Muscle of back (tissue), 11 donors: ENCODE results near the gene TBC1D32. TPM values are rescaled to one million over a fixed set of nuclear protein-coding genes. Genes with fewer than 3 reads are reported as not detected.
"Not testable (repeated sequence)": the region's sequence is repeated elsewhere in the genome, so short reads cannot be mapped to it uniquely, and the experiment has no call there.

Experiments
- DNase-seq, 3 donors: peaks; one replicate each; pipeline versions ENCODE4 v3.0.0 to v3.0.0-alpha.2; 2013
- polyA plus RNA-seq, 10 donors: library from polyadenylated mRNA; unstranded; fragments of 120-200 nt; gene quantifications; one replicate each; pipeline ENCODE4 v1.2.1, GENCODE V29; 2013; ENCODE audit not compliant: insufficient read length in 10 of 10

The TBC1D32 gene
- polyA plus RNA-seq, 10 donors, result 4.5 to 10.3 (median 6.1) TPM

GRCh38 chr6:121333694-121334093 lies 586 bp downstream of the TBC1D32 start:
- not testable (repeated sequence) for DNase-seq

- no peak for DNase-seq
These were observed 1.1 kb downstream of the TBC1D32 start for GRCh38 chr6:121333196-121333595.

GRCh38 chr6:121330516-121330915 lies 3.8 kb downstream of the TBC1D32 start:
- DNase-seq, result no peak

- DNase-seq, result no peak
These were observed 13.0 kb downstream of the TBC1D32 start for GRCh38 chr6:121321282-121321681.

GRCh38 chr6:121319603-121320002 lies 14.7 kb downstream of the TBC1D32 start:
- no peak for DNase-seq

- peak in 2 of 3 donors; percentile 16 to 55 for DNase-seq
These were observed 15.1 kb downstream of the TBC1D32 start for GRCh38 chr6:121319112-121319553.

GRCh38 chr6:121314381-121315112 lies 19.7 kb downstream of the TBC1D32 start:
- DNase-seq, result no peak

- DNase-seq, result not testable (repeated sequence)
These were observed 22.5 kb downstream of the TBC1D32 start for GRCh38 chr6:121311814-121312213.

- no peak for DNase-seq
These were observed 23.8 kb downstream of the TBC1D32 start for GRCh38 chr6:121310495-121310894.

GRCh38 chr6:121309768-121310469 lies 24.4 kb downstream of the TBC1D32 start:
- DNase-seq, result peak in 1 of 3 donors; percentile 37

- peak in 2 of 3 donors; percentile 7 to 10 for DNase-seq
These were observed 28.2 kb downstream of the TBC1D32 start for GRCh38 chr6:121305957-121306607.

- no peak for DNase-seq
These were observed 31.4 kb downstream of the TBC1D32 start for GRCh38 chr6:121302882-121303281.

GRCh38 chr6:121301156-121301555 lies 33.1 kb downstream of the TBC1D32 start:
- DNase-seq, result not testable (repeated sequence)

- DNase-seq, result no peak
These were observed 36.6 kb downstream of the TBC1D32 start for GRCh38 chr6:121297694-121298093.

GRCh38 chr6:121285041-121285440 lies 49.2 kb downstream of the TBC1D32 start:
- DNase-seq, result peak in 1 of 3 donors; percentile 14

- DNase-seq, result no peak
These were observed 59.5 kb downstream of the TBC1D32 start for GRCh38 chr6:121274666-121275295.

GRCh38 chr6:121263742-121264141 lies 70.5 kb downstream of the TBC1D32 start:
- no peak for DNase-seq

- DNase-seq, result peak in 2 of 3 donors; percentile 3 to 33
These were observed 73.6 kb downstream of the TBC1D32 start for GRCh38 chr6:121260651-121261102.

GRCh38 chr6:121247386-121247785 lies 86.9 kb downstream of the TBC1D32 start:
- DNase-seq, result no peak

- DNase-seq, result no peak
These were observed 91.9 kb downstream of the TBC1D32 start for GRCh38 chr6:121242386-121242785.

- DNase-seq, result no peak
These were observed 96.4 kb downstream of the TBC1D32 start for GRCh38 chr6:121237859-121238258.

- no peak for DNase-seq
These were observed 97.3 kb downstream of the TBC1D32 start for GRCh38 chr6:121236984-121237383.
